ENCODE results near the gene DNAAF2. TPM values are rescaled to one million over a fixed set of nuclear protein-coding genes. Genes with fewer than 3 reads are reported as not detected.

The DNAAF2 gene
- total and polyA plus RNA-seq, 2 of the 13 experiments (the other 11 are each of a cell fraction or from before 2014, with no cell fraction given): 6.1 to 13.6 TPM

GRCh38 chr14:49633640-49634546 is 1.2 kb downstream of the DNAAF2 start (continued):
- 0 out of 2 replicates have a peak, but pooled peaks have one; percentile 16 for TF ChIP-seq FOXC1 (CRISPR knock-in tag; IDR thresholded peaks at IDR 0.05; ENCODE audit: borderline replicate concordance)
- TF ChIP-seq ZNF766 (CRISPR knock-in tag; IDR thresholded peaks at IDR 0.05; ENCODE audit: borderline replicate concordance): no peak
- TF ChIP-seq, protein P1, sequence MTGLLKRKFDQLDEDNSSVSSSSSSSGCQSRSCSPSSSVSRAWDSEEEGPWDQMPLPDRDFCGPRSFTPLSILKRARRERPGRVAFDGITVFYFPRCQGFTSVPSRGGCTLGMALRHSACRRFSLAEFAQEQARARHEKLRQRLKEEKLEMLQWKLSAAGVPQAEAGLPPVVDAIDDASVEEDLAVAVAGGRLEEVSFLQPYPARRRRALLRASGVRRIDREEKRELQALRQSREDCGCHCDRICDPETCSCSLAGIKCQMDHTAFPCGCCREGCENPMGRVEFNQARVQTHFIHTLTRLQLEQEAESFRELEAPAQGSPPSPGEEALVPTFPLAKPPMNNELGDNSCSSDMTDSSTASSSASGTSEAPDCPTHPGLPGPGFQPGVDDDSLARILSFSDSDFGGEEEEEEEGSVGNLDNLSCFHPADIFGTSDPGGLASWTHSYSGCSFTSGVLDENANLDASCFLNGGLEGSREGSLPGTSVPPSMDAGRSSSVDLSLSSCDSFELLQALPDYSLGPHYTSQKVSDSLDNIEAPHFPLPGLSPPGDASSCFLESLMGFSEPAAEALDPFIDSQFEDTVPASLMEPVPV (CRISPR knock-in tag; IDR thresholded peaks at IDR 0.05): peak; percentile 41
- TF ChIP-seq, protein P2, sequence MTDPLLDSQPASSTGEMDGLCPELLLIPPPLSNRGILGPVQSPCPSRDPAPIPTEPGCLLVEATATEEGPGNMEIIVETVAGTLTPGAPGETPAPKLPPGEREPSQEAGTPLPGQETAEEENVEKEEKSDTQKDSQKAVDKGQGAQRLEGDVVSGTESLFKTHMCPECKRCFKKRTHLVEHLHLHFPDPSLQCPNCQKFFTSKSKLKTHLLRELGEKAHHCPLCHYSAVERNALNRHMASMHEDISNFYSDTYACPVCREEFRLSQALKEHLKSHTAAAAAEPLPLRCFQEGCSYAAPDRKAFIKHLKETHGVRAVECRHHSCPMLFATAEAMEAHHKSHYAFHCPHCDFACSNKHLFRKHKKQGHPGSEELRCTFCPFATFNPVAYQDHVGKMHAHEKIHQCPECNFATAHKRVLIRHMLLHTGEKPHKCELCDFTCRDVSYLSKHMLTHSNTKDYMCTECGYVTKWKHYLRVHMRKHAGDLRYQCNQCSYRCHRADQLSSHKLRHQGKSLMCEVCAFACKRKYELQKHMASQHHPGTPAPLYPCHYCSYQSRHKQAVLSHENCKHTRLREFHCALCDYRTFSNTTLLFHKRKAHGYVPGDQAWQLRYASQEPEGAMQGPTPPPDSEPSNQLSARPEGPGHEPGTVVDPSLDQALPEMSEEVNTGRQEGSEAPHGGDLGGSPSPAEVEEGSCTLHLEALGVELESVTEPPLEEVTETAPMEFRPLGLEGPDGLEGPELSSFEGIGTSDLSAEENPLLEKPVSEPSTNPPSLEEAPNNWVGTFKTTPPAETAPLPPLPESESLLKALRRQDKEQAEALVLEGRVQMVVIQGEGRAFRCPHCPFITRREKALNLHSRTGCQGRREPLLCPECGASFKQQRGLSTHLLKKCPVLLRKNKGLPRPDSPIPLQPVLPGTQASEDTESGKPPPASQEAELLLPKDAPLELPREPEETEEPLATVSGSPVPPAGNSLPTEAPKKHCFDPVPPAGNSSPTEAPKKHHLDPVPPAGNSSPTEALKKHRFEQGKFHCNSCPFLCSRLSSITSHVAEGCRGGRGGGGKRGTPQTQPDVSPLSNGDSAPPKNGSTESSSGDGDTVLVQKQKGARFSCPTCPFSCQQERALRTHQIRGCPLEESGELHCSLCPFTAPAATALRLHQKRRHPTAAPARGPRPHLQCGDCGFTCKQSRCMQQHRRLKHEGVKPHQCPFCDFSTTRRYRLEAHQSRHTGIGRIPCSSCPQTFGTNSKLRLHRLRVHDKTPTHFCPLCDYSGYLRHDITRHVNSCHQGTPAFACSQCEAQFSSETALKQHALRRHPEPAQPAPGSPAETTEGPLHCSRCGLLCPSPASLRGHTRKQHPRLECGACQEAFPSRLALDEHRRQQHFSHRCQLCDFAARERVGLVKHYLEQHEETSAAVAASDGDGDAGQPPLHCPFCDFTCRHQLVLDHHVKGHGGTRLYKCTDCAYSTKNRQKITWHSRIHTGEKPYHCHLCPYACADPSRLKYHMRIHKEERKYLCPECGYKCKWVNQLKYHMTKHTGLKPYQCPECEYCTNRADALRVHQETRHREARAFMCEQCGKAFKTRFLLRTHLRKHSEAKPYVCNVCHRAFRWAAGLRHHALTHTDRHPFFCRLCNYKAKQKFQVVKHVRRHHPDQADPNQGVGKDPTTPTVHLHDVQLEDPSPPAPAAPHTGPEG (CRISPR knock-in tag; IDR thresholded peaks at IDR 0.05): peak; percentile 72; the same call in 1 of the 2 replicates
- no peak for TF ChIP-seq ATRX (CRISPR knock-in tag; IDR thresholded peaks at IDR 0.05; ENCODE audit: borderline replicate concordance)
- TF ChIP-seq GTF2F1 (IDR thresholded peaks at IDR 0.05; ENCODE audit: low read length): no peak
- no peak; the same call in 1 of the 2 replicates for TF ChIP-seq PREB (CRISPR knock-in tag; IDR thresholded peaks at IDR 0.05)
- peak; percentile 87; the same call in 1 of the 2 replicates for TF ChIP-seq THAP8 (CRISPR knock-in tag; IDR thresholded peaks at IDR 0.05; ENCODE audit: borderline replicate concordance)
- TF ChIP-seq EED (CRISPR knock-in tag; IDR thresholded peaks at IDR 0.05): no peak; the same call in 1 of the 2 replicates
- TF ChIP-seq CBX2 (IDR thresholded peaks at IDR 0.05; ENCODE audit: low read depth, low read length): no peak
- no peak for TF ChIP-seq CBX2 (CRISPR knock-in tag; IDR thresholded peaks at IDR 0.05; ENCODE audit: low read depth)
- peak; percentile 79; the same call in 1 of the 2 replicates for TF ChIP-seq PHF21A (CRISPR knock-in tag; IDR thresholded peaks at IDR 0.05)
- peak; percentile 80; the same call in 1 of the 2 replicates for TF ChIP-seq HMG20B (CRISPR knock-in tag; conservative IDR thresholded peaks at IDR 0.05)
- peak; percentile 25; the same call in 1 of the 2 replicates for TF ChIP-seq PAX8 (CRISPR knock-in tag; IDR thresholded peaks at IDR 0.05; ENCODE audit: borderline replicate concordance)
- TF ChIP-seq FOXM1 (CRISPR knock-in tag; IDR thresholded peaks at IDR 0.05): no peak
- TF ChIP-seq KMT2A (CRISPR knock-in tag; IDR thresholded peaks at IDR 0.05): peak; percentile 63
- no peak for TF ChIP-seq PLRG1 (conservative IDR thresholded peaks at IDR 0.05)
